ENCODE results near the gene FCRL1.

DNA sequence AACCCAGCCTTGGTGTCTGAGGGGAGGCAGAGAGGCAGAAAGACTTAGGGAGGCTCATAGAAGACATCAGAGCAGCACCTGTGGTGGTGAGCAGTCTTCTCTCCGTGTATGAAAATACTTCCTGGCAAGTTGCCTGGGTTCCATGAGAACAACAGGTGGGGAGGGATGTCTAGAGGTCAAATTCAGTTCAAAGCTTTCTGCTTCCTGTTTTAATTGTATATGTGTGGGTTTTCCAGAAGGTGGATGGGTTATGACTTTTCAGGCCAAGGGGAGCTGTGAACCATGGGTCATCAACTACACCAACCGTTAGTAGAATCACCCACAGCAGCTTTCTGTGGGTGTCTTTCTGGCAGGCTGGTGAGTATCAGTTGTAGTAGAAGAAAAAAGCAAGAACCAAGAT lies 38.9 kb downstream of the FCRL1 start:
- TF ChIP-seq TCF12 (IDR thresholded peaks at IDR 0.05; ENCODE audit: low read depth, low read length) (no peak), EZH2 (IDR thresholded peaks at IDR 0.05; ENCODE audit: low read depth, low read length, severe bottlenecking) (no peak)
- TF ChIP-seq, protein P1, sequence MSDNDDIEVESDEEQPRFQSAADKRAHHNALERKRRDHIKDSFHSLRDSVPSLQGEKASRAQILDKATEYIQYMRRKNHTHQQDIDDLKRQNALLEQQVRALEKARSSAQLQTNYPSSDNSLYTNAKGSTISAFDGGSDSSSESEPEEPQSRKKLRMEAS (IDR thresholded peaks at IDR 0.05), result no peak
- TF ChIP-seq, protein P2, sequence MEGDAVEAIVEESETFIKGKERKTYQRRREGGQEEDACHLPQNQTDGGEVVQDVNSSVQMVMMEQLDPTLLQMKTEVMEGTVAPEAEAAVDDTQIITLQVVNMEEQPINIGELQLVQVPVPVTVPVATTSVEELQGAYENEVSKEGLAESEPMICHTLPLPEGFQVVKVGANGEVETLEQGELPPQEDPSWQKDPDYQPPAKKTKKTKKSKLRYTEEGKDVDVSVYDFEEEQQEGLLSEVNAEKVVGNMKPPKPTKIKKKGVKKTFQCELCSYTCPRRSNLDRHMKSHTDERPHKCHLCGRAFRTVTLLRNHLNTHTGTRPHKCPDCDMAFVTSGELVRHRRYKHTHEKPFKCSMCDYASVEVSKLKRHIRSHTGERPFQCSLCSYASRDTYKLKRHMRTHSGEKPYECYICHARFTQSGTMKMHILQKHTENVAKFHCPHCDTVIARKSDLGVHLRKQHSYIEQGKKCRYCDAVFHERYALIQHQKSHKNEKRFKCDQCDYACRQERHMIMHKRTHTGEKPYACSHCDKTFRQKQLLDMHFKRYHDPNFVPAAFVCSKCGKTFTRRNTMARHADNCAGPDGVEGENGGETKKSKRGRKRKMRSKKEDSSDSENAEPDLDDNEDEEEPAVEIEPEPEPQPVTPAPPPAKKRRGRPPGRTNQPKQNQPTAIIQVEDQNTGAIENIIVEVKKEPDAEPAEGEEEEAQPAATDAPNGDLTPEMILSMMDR (IDR thresholded peaks at IDR 0.05; ENCODE audit: control extremely low read depth in 1 of 3, insufficient read depth in 1 of 3, low read depth in 1 of 3, low read length in 3 of 3), result no peak

Data from H1 (cell line).